Thyroid gland (tissue), 4 donors: ENCODE data around the gene DACH2. TPM values are rescaled to one million over a fixed set of nuclear protein-coding genes. Genes with fewer than 3 reads are reported as not detected.

Experiments used
- DNase-seq, 2 donors: peaks; one replicate each; pipeline ENCODE4 v3.0.0-alpha.2; 2019
- H3K27ac ChIP-seq, 3 donors: fragments of 200-600 bp; sonication (generic); 1 replicate in 2 of 3; 2 replicates in 1 of 3; pipeline ENCODE4 v1.5.1; 2016 to 2019; ENCODE audit warnings: mild to moderate bottlenecking in 1 of 3, moderate library complexity in 1 of 3
- H3K27me3 ChIP-seq: fragments of 200-600 bp; sonication (generic); one replicate; pipeline ENCODE4 v1.5.1; 2019
- H3K36me3 ChIP-seq, 2 donors: fragments of 200-600 bp; sonication (generic); one replicate each; pipeline ENCODE4 v1.5.1; 2016 to 2019
- H3K4me1 ChIP-seq, 2 donors: fragments of 200-600 bp; sonication (generic); one replicate each; pipeline ENCODE4 v1.5.1; 2017 to 2019
- H3K4me3 ChIP-seq, 3 donors: fragments of 200-600 bp; sonication (generic); replicated peaks in 1 of 3; 1 replicate in 2 of 3; 2 replicates in 1 of 3; pipeline ENCODE4 v1.5.1; 2016; ENCODE audit warnings: mild to moderate bottlenecking in 1 of 3
- H3K9me3 ChIP-seq: fragments of 200-600 bp; sonication (generic); one replicate; pipeline ENCODE4 v1.5.1; 2017
- POLR2A ChIP-seq, 2 donors: fragments of 450-650 bp; IDR thresholded peaks; one replicate each; pipeline ENCODE4 v1.6.1; 2017; ENCODE audit warnings: antibody characterized with exemption in 2 of 2, mild to moderate bottlenecking in 2 of 2, moderate library complexity in 1 of 2
- WGBS, 2 donors: methylation state at CpG; one replicate each; pipeline ENCODE4 v1.1.5; 2017; 5-methylcytosine and 5-hydroxymethylcytosine counted together
- intact Hi-C: fragments of 100-400 bp; cut with DNase I; formaldehyde crosslinking; loops from one replicate; pipeline ENCODE4 v1.15.1; 2023
- total RNA-seq, 4 donors: library from RNA; depleted of rRNA; stranded (reverse); fragments of >200 nt; gene quantifications; one replicate each; pipeline ENCODE4 v1.2.3, GENCODE V29; 2016
- TF ChIP-seq, protein P1 (sequence below), 6 experiments: fragments of 200-600 bp in 3 of 6; fragments of 450-650 bp in 3 of 6; sonication (generic) in 3 of 6; IDR thresholded peaks; one replicate each; pipeline ENCODE4 v1.5.1; 2016 to 2019; ENCODE audit warnings: antibody characterized with exemption in 6 of 6, mild to moderate bottlenecking in 2 of 6, inconsistent platforms in 1 of 6, moderate library complexity in 1 of 6

The DACH2 gene
- total RNA-seq, 4 donors from 2014 or later, result 0.13 to 0.54 (median 0.33) TPM; not detected in 1

DNA sequence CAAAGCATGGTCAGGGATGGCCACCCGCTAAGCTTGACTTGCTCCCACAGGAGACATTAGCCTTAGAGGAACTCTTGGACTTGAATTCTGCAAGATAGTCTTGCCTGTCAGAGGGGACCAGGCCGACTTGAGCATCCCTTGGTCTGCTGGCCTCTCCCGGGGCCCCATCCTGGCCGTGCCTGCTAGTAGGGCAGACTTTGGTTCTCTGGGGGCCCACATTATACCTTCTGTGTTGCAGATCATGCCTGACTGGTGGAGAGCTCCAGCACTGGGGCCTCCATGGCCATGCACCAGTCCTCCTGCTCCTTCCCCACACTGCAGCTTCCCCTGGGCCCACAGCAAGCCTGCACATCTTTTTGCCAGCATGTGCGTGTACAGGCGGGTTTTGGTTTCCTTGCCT lies 46.5 kb downstream of the DACH2 start:
- Histone ChIP-seq H3K4me3 (no peak overlapping the region), H3K27me3 (no peaks in the 10 kb centered on the region), H3K9me3 (no peaks in the 10 kb centered on the region), H3K4me1 (no peaks in the 10 kb centered on the region), H3K36me3 (no peaks in the 10 kb centered on the region), H3K27ac (no peak overlapping the region)
- intact Hi-C loops, result no loop called here
- WGBS, 2 donors, result 90 to 100% methylated on average over 2 to 4 of the region's 6 CpGs
- DNase-seq, result no peak
- TF ChIP-seq, protein P1, sequence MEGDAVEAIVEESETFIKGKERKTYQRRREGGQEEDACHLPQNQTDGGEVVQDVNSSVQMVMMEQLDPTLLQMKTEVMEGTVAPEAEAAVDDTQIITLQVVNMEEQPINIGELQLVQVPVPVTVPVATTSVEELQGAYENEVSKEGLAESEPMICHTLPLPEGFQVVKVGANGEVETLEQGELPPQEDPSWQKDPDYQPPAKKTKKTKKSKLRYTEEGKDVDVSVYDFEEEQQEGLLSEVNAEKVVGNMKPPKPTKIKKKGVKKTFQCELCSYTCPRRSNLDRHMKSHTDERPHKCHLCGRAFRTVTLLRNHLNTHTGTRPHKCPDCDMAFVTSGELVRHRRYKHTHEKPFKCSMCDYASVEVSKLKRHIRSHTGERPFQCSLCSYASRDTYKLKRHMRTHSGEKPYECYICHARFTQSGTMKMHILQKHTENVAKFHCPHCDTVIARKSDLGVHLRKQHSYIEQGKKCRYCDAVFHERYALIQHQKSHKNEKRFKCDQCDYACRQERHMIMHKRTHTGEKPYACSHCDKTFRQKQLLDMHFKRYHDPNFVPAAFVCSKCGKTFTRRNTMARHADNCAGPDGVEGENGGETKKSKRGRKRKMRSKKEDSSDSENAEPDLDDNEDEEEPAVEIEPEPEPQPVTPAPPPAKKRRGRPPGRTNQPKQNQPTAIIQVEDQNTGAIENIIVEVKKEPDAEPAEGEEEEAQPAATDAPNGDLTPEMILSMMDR (IDR thresholded peaks at IDR 0.05), result no peak
- TF ChIP-seq POLR2A (IDR thresholded peaks at IDR 0.05), result no peak

DNA sequence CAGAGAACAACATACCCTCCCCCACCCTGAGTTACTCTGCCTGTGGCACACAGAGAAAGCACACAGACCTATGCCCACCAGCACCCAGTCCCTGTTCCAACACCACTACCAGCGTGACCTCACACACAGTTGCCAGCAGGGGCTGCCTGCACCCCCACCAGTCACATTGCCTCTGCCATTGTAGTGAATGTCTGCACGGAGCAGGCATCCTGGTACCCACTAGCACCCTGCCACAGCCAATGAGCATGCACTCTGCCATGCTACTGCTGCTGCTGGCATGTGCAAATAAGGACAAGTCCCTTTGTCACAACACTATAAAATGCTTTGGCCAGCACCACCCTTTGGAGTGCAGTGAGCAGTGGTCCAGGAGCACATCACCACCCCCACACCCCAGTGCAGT lies 47.1 kb downstream of the DACH2 start:
- no peaks in the 10 kb centered on the region for H3K36me3 ChIP-seq
- intact Hi-C loops, result no loop called here
- 73 to 80% methylated on average over 1 to 2 of the region's 2 CpGs for WGBS, 2 donors
- H3K4me3 ChIP-seq, result no peak overlapping the region
- H3K27me3 ChIP-seq, result no peaks in the 10 kb centered on the region
- no peaks in the 10 kb centered on the region for H3K9me3 ChIP-seq
- no peak for DNase-seq
- no peak overlapping the region for H3K27ac ChIP-seq
- no peaks in the 10 kb centered on the region for H3K4me1 ChIP-seq
- TF ChIP-seq POLR2A (IDR thresholded peaks at IDR 0.05), result no peak
- TF ChIP-seq, protein P1 (IDR thresholded peaks at IDR 0.05), result no peak

DNA sequence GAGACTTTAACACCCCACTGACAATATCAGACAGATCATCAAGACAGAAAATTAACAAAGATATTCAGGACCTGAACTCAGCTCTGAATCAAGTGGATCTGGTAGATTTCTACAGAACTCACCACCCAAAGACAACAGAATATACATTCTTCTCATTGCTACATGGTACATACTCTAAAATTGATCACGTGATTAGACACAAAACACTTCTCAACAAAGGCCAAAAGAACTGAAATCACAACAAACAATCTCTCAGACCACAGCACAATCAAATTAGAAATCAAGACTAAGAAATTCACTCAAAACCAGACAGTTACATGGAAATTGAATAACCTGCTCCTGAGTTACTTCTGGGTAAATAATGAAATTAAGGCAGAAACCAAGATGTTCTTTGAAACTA lies 49.6 kb downstream of the DACH2 start:
- DNase-seq, result no peak
- no peaks in the 10 kb centered on the region for H3K9me3 ChIP-seq
- intact Hi-C loops, result no loop called here
- H3K36me3 ChIP-seq, result no peaks in the 10 kb centered on the region
- no peak overlapping the region for H3K27ac ChIP-seq
- no peak overlapping the region for H3K4me3 ChIP-seq
- no peaks in the 10 kb centered on the region for H3K4me1 ChIP-seq
- no peak for TF ChIP-seq POLR2A (IDR thresholded peaks at IDR 0.05)
- TF ChIP-seq, protein P1 (IDR thresholded peaks at IDR 0.05), result no peak
- no peaks in the 10 kb centered on the region for H3K27me3 ChIP-seq
- WGBS, 2 donors, result 88 to 93% methylated on average over 1 of the region's 1 CpG

DNA sequence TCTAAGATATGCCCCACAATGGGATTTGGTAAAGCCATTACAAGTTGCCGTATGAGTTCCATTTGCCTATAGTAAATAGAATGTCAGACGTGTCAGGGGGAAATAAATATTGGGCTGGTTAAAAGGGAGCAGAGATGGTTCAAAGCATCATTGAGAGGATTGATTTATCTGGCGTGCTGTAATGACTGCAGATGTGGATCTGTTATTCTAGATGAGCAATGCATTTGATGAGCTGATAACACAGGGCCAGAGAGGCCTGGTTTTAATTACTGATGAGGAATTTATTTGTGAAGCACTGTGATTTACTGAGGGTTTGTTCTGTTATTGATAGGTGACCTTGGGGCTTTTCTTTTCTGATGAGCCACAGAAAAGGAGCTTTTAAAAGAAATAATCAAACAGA lies 62.5 kb downstream of the DACH2 start:
- H3K27ac ChIP-seq, result no peak overlapping the region
- intact Hi-C loops, result no loop called here
- DNase-seq, result no peak
- 68 to 74% methylated on average over 3 of the region's 3 CpGs for WGBS, 2 donors
- TF ChIP-seq POLR2A (IDR thresholded peaks at IDR 0.05), result no peak
- no peaks in the 10 kb centered on the region for H3K27me3 ChIP-seq
- no peaks in the 10 kb centered on the region for H3K9me3 ChIP-seq
- no peak overlapping the region for H3K4me3 ChIP-seq
- H3K4me1 ChIP-seq, result no peaks in the 10 kb centered on the region
- no peaks in the 10 kb centered on the region for H3K36me3 ChIP-seq

DNA sequence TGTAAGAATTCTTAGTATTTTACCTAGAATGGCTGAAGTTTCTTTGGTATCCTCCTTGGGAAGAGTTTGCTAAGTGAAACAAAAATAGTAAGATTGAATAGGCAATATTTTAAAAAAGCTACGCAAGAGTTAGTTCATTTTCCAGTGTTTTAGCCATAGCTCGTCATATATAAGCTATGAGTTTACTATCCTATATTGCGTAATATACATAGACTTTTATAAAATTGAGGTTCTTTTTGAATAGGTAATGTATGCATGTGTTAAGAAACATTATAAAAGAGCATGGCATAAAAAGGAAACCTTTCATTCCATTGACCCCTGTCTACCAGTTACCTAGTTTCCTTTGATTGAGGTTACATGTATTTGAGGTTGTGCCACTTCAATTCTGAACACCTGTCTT lies 67.0 kb downstream of the DACH2 start:
- H3K27me3 ChIP-seq, result no peaks in the 10 kb centered on the region
- no peaks in the 10 kb centered on the region for H3K36me3 ChIP-seq
- H3K27ac ChIP-seq, result no peak overlapping the region
- TF ChIP-seq, protein P1 (IDR thresholded peaks at IDR 0.05), result no peak
- TF ChIP-seq POLR2A (IDR thresholded peaks at IDR 0.05), result no peak
- WGBS, 2 donors, result 92 to 96% methylated on average over 3 of the region's 3 CpGs
- DNase-seq, result no peak
- H3K4me3 ChIP-seq, result no peak overlapping the region
- no peaks in the 10 kb centered on the region for H3K9me3 ChIP-seq
- intact Hi-C loops, result no loop called here
- H3K4me1 ChIP-seq, result no peaks in the 10 kb centered on the region

DNA sequence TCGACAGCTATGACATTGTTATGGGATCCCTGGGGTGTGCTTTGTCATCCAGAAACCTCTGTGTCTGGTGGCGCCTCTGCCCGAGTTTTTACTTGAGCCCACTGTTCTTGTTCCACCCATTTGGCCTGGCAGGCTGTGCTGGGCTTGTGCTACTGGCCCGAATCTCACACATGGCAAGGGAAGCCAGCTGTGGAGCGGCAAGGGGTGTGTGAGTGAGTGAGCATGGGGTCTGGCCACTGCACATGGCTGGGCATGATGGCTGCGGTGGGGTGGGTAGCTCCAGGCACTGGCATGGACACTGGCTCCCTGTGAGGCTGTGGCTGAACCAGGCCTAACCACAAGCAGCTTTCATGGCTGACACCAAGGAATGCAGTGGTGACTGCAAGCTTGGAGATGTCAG lies 89.2 kb downstream of the DACH2 start:
- no peaks in the 10 kb centered on the region for H3K27me3 ChIP-seq
- intact Hi-C loops, result no loop called here

More for the DNA sequence above, 89.2 kb downstream of the DACH2 start:
- no peak for TF ChIP-seq POLR2A (IDR thresholded peaks at IDR 0.05)
- TF ChIP-seq, protein P1 (IDR thresholded peaks at IDR 0.05), result no peak
- Histone ChIP-seq H3K4me1 (no peaks in the 10 kb centered on the region), H3K36me3 (no peaks in the 10 kb centered on the region), H3K27ac (no peak overlapping the region), H3K9me3 (no peaks in the 10 kb centered on the region), H3K4me3 (no peak overlapping the region)
- no peak for DNase-seq
- WGBS, 2 donors, result 94 to 100% methylated on average over 1 to 2 of the region's 6 CpGs
